ENCODE results near the gene VGLL4. TPM values are rescaled to one million over a fixed set of nuclear protein-coding genes. Genes with fewer than 3 reads are reported as not detected.

Gene VGLL4
- total RNA-seq, 2 experiments from 2014 or later: 33.5 to 37.8 TPM

DNA sequence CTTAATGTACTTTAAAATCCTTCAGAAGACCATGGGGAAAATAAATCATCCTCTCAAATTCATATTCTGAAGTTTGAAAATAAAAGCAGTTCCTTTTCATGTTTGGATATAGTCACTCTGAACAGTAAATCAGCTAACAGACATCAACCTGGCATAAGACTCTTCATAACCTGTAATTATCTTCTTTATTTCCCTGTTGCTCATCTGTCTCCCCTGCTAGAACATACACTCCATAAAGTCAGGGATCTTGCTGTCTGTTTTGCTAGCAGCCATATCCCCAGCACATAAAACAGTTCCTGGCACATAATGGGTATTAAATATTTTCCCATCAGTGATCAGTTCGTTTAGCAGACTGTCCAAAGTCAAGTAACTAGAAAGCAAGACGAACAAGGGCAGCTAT, 11.2 kb downstream of the VGLL4 start:
- H3K9me3 Mint-ChIP-seq: peaks cover 2% of the 10 kb centered on the region
- H3K4me3 Mint-ChIP-seq: no peak overlapping the region
- DNase-seq (no peak), ATAC-seq (ENCODE audit: low read depth) (no peak)
- peaks cover 43% of the 10 kb centered on the region for H3K4me1 Mint-ChIP-seq
- no peaks in the 10 kb centered on the region for H3K27me3 Mint-ChIP-seq
- no peak overlapping the region for H3K27ac Mint-ChIP-seq
- POLR2A ChIA-PET: no interaction called here
- H3K36me3 Mint-ChIP-seq: peaks cover 21% of the 10 kb centered on the region

DNA sequence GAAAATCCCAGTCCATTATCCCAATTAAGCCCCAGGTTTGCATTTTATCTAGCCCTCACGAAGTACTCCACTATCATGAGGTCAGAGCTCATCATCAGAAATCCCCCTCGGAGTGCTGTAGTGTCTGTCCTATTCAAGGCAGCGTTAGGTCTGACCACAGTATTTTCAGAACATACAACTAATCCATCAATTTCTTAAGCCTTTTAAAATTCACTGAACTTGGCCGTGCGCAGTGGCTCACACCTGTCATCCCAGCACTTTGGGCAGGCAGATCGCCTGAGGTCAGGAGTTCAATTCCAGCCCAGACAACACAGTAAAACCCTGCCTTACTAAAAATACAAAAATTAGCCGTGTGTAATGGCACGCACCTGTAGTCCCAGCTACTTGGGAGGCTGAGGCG, 11.9 kb downstream of the VGLL4 start:
- POLR2A ChIA-PET: no interaction called here

DNA sequence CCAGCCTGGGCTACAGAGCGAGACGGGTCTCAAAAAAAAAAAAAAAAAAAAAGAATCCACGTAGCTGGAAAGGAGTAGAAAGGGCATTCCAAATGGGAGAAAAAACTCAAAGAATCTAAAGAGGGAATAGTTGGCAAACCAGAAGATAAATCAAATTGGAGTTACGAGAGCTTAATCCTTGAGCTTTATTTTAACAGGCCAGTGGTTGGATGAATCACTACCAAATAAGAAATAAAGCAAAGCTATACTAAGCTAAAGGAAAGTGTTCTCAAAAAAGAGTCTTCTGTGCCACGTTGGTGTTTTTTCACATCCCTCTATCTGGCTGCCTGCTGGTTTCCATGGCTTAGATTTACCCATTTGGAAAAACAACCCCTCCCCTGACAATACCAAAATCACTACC, 14.0 kb downstream of the VGLL4 start:
- peaks cover 26% of the 10 kb centered on the region for H3K36me3 Mint-ChIP-seq
- H3K27me3 Mint-ChIP-seq: no peaks in the 10 kb centered on the region
- DNase-seq (no peak), ATAC-seq (ENCODE audit: low read depth) (no peak)
- no peak overlapping the region for H3K27ac Mint-ChIP-seq
- peaks cover 2% of the 10 kb centered on the region for H3K9me3 Mint-ChIP-seq
- no peak overlapping the region for H3K4me3 Mint-ChIP-seq
- peaks cover 52% of the 10 kb centered on the region for H3K4me1 Mint-ChIP-seq
- POLR2A ChIA-PET: no interaction called here

More for the DNA sequence above, 11.9 kb downstream of the VGLL4 start:
- no peak overlapping the region for H3K4me3 Mint-ChIP-seq
- ATAC-seq (ENCODE audit: low read depth) (no peak), DNase-seq (no peak)
- H3K36me3 Mint-ChIP-seq: peaks cover 23% of the 10 kb centered on the region
- peaks cover 2% of the 10 kb centered on the region for H3K9me3 Mint-ChIP-seq
- H3K27ac Mint-ChIP-seq: no peak overlapping the region
- H3K4me1 Mint-ChIP-seq: peaks cover 42% of the 10 kb centered on the region
- H3K27me3 Mint-ChIP-seq: no peaks in the 10 kb centered on the region

DNA sequence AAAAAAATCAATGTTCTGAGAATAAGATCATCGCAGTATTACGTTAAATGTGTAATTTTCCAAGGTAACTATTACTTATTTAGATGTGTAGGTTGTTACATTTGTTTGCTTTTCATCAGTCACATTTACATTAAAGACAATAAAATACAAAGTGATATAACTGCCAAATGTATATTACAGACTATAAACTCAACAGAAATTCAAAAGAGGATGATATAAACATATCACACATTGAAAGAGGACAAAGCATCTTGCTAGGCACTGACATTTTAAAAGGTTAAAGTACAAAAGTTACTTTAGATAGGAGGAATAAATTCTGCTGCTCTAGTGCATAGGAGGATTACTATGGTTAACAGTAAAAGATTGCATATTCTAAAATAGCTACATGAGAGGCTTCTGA, 16.1 kb downstream of the VGLL4 start:
- Mint-ChIP-seq H3K4me3 (no peak overlapping the region), H3K27ac (no peak overlapping the region), H3K4me1 (peaks cover 54% of the 10 kb centered on the region), H3K9me3 (peaks cover 4% of the 10 kb centered on the region), H3K27me3 (no peaks in the 10 kb centered on the region), H3K36me3 (peaks cover 34% of the 10 kb centered on the region)
- DNase-seq (no peak), ATAC-seq (ENCODE audit: low read depth) (no peak)
- POLR2A ChIA-PET: no interaction called here

DNA sequence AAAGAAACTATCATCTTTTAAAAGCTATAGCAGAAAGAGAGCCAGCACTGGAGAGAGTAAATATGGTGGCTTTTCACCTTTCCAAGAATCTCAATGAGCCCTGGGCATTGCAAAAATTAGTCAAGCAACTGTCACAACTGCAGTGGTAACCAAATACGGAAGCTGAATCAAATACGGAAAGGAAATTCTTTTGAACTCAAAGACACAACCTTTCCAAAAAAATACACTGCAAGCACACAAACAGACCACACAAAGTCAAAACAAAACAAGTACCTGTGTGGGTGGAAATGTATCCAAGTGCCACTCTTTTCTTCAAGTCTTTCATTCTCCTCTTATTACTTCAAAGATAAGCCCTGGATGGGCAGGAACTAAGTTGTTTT, 17.6 kb downstream of the VGLL4 start:
- no peak for DNase-seq
- Mint-ChIP-seq H3K4me3 (peak overlapping the region; percentile 66), H3K36me3 (peaks cover 32% of the 10 kb centered on the region)

DNA sequence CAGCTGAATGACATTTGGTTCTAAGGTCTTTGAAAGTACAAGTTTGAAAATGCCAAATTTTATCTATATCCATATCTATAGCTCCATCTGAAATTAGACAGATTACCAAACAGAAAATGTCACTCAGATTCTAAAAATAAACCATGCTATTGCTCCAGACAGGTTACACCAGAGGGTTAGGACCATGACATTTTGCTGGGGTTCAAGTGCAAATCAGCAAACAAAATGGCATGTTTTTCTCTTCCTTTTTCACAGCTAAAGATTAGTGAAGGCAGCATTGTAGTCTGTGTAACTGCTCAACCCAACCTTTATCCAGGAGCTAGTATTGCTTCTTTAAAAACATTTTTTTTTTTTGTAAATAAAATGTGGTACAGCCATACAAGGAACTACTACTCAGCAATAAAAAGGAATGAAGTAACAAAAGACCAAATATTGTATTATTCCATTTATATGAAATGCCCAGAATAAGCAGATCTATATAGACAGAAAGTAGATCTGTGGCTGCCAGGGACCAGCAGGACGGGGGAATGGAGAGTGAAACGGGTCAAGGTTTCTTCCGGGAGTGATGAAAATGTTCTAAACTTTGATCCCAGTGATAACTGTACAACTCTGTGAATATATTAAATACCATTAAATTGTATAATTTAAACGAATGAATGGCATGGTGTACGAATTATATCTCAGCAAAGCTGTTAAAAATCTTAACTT, 18.2 kb downstream of the VGLL4 start:
- no peaks in the 10 kb centered on the region for H3K27me3 Mint-ChIP-seq
- ATAC-seq (ENCODE audit: low read depth): no peak
- peaks cover 56% of the 10 kb centered on the region for H3K4me1 Mint-ChIP-seq
- H3K4me3 Mint-ChIP-seq: peak overlapping the region; percentile 69
- peaks cover 29% of the 10 kb centered on the region for H3K36me3 Mint-ChIP-seq
- no peak for DNase-seq
- POLR2A ChIA-PET: interaction anchor here (1.1 to 2.6 kb wide), 2 partner anchors 18 to 221 kb away, joined by 3 to 14 read pairs; partner anchors contain the start of genes TAMM41 and VGLL4
- H3K27ac Mint-ChIP-seq: peak overlapping the region; percentile 78
- H3K9me3 Mint-ChIP-seq: peaks cover 4% of the 10 kb centered on the region

More for the DNA sequence above, 17.6 kb downstream of the VGLL4 start:
- H3K4me1 Mint-ChIP-seq: peaks cover 54% of the 10 kb centered on the region
- POLR2A ChIA-PET: interaction anchor here (1.1 to 2.6 kb wide), 2 partner anchors 13 to 17 kb away, joined by 5 to 14 read pairs; partner anchors contain the start of gene VGLL4
- ATAC-seq (ENCODE audit: low read depth): peak; percentile 12
- no peaks in the 10 kb centered on the region for H3K27me3 Mint-ChIP-seq
- peaks cover 4% of the 10 kb centered on the region for H3K9me3 Mint-ChIP-seq
- H3K27ac Mint-ChIP-seq: peak overlapping the region; percentile 78

DNA sequence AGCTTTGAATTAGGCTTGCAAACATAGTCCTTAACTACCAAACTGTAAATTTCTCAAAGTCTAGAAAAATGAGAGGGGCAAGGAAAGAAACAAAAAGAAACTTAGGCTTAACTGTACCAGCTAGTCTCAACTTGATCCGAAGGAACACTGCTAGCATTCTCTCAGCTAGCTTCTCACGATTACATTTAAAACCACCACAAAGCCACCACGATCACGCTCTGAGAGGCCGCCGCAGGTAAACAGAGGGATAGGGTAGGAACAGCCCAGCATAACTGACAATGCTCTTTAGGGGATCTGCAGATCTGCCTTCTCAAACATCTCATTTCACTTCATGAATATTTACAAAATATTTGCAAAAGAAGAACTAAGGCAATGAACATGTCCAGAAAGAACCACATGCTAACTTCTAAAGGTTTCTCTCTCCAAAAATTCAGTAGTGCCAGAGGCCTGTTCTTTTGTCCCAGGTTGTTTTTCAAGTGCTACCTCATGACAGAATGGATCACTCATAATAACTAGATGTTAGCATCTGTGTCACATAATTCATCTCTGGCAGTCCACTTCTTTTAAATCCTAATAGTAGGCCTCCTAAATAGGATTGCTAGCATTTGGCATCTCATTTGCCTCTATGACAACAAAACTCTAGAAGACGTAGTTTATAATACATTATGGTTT, 18.9 kb downstream of the VGLL4 start:
- peak overlapping the region; percentile 69 for H3K4me3 Mint-ChIP-seq
- DNase-seq (peak; percentile 39), ATAC-seq (ENCODE audit: low read depth) (peak; percentile 46)
- peaks cover 26% of the 10 kb centered on the region for H3K36me3 Mint-ChIP-seq
- POLR2A ChIA-PET: interaction anchor here (1.1 to 2.6 kb wide), 3 partner anchors 16 to 222 kb away, joined by 3 to 14 read pairs (median 7); partner anchors contain the start of genes TAMM41 and VGLL4
- H3K4me1 Mint-ChIP-seq: peaks cover 59% of the 10 kb centered on the region
- peak overlapping the region; percentile 78 for H3K27ac Mint-ChIP-seq
- peaks cover 2% of the 10 kb centered on the region for H3K9me3 Mint-ChIP-seq
- H3K27me3 Mint-ChIP-seq: no peaks in the 10 kb centered on the region

DNA sequence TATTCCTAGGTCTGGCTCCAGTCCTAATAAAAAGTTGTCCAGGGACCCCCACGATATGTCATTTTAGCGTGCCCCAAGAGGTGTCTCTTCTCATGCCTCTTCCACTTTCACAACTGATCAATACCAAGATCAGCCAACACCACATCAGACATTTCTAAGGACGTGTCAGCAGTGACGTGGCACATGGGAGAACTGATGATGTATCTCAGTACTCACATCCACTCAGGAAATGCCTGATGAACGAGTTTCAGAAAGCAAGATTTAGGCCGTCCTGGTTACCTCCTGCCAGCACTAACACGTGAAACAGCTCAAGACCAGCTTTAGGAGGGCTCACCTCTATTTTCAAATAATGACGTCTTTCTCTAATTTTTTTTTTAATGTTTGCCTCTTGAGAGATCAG, 19.6 kb downstream of the VGLL4 start:
- Mint-ChIP-seq H3K4me3 (peak overlapping the region; percentile 69), H3K27me3 (no peaks in the 10 kb centered on the region), H3K36me3 (peaks cover 25% of the 10 kb centered on the region), H3K4me1 (peaks cover 65% of the 10 kb centered on the region), H3K27ac (peak overlapping the region; percentile 78), H3K9me3 (peaks cover 2% of the 10 kb centered on the region)
- ATAC-seq (ENCODE audit: low read depth) (peak; percentile 88), DNase-seq (peak; percentile 39)
- POLR2A ChIA-PET: interaction anchor here (1.1 to 2.6 kb wide), 3 partner anchors 17 to 223 kb away, joined by 3 to 14 read pairs (median 7); partner anchors contain the start of genes TAMM41 and VGLL4

DNA sequence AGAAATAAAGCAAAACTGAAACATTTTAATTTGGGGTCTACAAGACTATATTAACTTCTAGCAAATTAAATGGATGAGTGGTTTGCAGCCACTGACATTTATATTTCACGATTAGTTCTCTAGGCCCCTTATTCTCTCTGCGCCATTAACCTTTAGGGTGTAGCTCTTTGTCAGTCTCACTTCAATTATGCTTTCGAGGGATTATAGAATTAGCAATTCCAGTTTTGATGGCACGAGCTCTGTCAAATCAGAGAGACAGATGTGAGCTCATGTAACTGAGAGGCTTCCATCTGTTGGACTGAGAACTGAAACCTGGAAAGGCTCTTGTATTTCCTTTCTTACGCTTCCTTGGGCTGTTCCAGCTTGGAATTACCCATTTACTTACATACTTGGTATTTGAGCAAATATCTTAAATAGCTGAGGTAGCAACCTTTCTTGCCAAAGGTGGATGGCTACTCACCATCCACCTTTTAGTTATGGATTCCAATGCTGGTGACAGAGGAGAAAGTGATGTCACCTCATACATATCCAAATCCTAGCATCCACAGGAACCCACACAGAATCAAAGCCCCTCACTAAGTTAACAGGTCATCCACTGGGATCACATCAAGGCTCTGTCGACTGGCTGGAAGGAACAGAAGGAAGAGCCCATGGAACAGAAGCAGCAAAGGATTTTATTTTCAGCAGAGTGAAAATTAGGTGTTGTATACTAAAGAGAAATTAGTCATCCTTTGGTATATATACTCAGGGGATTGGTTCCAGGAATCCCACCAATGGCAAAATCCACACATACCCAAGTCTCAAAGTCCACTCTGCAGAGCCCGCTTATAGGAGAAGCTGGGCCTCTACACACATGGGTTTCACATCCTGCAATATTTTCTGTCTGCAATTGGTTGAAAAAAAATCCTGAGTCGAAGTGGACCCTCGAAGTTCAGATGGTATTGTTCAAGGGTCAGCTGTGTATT, 20.8 kb downstream of the VGLL4 start:
- Mint-ChIP-seq H3K27me3 (no peaks in the 10 kb centered on the region), H3K27ac (no peak overlapping the region), H3K36me3 (peaks cover 25% of the 10 kb centered on the region), H3K4me1 (peaks cover 71% of the 10 kb centered on the region), H3K4me3 (no peak overlapping the region), H3K9me3 (peaks cover 2% of the 10 kb centered on the region)
- DNase-seq (no peak), ATAC-seq (ENCODE audit: low read depth) (no peak)
- POLR2A ChIA-PET: no interaction called here

DNA sequence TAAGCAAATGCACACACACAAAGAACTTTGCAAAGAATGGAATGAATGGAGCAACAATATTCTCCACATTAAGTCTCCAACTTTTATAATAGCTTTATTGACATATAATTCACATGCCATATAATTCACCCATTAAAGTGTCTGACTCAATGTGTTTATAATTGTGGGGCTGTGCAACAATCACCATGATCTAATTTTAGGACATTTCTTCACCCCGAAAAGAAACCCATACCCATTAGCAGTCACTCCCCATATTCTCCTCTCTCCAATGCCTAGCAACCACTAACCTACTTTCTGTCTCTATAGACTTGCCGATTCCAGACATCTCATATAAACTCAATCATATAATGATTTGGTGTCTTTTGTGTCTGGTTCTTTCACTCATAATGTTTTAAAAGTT, 22.6 kb downstream of the VGLL4 start:
- Mint-ChIP-seq H3K4me1 (peaks cover 63% of the 10 kb centered on the region), H3K27me3 (no peaks in the 10 kb centered on the region), H3K9me3 (peaks cover 2% of the 10 kb centered on the region), H3K4me3 (no peak overlapping the region), H3K36me3 (peaks cover 16% of the 10 kb centered on the region), H3K27ac (no peak overlapping the region)
- ATAC-seq (ENCODE audit: low read depth): no peak
- POLR2A ChIA-PET: no interaction called here
- no peak for DNase-seq

DNA sequence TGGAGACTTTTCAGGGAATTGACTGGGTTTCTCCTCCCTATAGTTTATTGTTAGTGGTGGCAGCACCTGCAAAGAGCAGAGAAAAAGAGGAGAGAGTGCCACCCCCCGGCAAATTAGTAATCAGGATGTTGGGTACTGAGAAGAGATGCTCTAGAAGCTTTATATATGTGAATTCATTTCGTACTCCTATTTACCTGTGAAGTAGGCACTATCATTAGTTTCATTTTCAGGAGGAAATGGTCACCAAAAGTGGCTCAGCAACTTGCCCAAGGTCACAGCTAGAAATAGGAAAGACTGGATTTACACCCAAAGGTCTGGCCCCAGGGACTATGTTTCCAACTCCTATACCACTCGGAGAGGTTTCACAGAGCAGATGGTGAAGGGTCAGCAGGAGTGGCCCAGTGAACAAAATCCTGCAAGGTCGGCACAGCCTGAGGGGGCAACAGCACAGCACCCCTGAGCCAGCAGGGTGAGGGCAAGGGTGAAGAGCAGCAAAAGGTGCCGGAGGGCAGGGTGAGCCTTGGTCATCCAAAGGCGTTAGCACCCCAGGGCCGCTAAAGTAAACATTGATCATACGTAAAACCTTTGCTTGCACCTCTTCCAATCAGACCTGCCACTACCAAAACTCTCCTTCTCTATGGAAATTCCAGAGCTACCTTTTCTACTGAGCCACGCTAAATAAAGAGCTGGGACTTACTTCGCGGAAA, 23.6 kb downstream of the VGLL4 start:
- Mint-ChIP-seq H3K27me3 (no peaks in the 10 kb centered on the region), H3K36me3 (peaks cover 14% of the 10 kb centered on the region), H3K4me3 (no peak overlapping the region), H3K4me1 (peaks cover 55% of the 10 kb centered on the region), H3K27ac (peak overlapping the region; percentile 32), H3K9me3 (peaks cover 2% of the 10 kb centered on the region)
- ATAC-seq (ENCODE audit: low read depth) (no peak), DNase-seq (no peak)
- POLR2A ChIA-PET: no interaction called here

DNA sequence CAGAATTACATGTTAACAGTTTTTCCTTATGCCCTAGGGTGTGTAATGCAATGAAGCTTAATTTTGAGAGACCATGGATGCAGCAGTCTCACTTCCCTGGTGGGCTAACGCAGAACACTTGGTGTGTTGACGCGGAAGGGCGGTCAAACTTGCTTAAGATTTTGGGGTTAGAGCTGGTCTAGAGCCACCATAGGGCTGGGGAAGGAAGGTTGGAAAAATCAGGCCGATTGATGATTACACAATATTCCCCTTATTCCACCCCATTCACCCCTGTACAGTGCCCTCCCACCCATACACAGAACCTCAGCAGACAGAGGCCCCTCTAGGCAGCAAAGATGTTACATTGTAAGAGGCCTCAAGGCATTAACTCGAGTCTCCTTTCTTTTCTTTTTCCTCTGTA, 24.3 kb downstream of the VGLL4 start:
- H3K4me1 Mint-ChIP-seq: peaks cover 49% of the 10 kb centered on the region
- no peak overlapping the region for H3K4me3 Mint-ChIP-seq
- no peaks in the 10 kb centered on the region for H3K27me3 Mint-ChIP-seq
- H3K9me3 Mint-ChIP-seq: peaks cover 2% of the 10 kb centered on the region
- POLR2A ChIA-PET: no interaction called here
- no peak for DNase-seq
- peak overlapping the region; percentile 32 for H3K27ac Mint-ChIP-seq
- no peak for ATAC-seq (ENCODE audit: low read depth)
- peaks cover 14% of the 10 kb centered on the region for H3K36me3 Mint-ChIP-seq
